GM10248 (cell line): ENCODE measurements around the gene SLC35B2.

ENCODE experiments used
- CTCF ChIA-PET: fragments of 300-600 bp; sonication (Branson Sonifier 250); formaldehyde crosslinking; extraction: SDS; loops from one replicate; lab custom pipeline; 2021; ENCODE audit warnings: antibody characterized with exemption; lab: Yijun Ruan, JAX
- POLR2A ChIA-PET: fragments of 350-650 bp; sonication (Branson Sonifier 250); formaldehyde crosslinking; extraction: SDS; loops from one replicate; lab custom pipeline; 2020; ENCODE audit warnings: antibody characterized with exemption; lab: Yijun Ruan, JAX
- DNase-seq: peaks from one replicate; pipeline ENCODE4 v3.0.0; 2012; ENCODE audit errors: extremely low spot score
- TF ChIP-seq, protein P1 (sequence below): IDR thresholded peaks from 2 replicates; pipeline ENCODE4 v1.5.1; 2012; ENCODE audit warnings: mild to moderate bottlenecking, low read depth; ENCODE audit errors: extremely low read depth, missing control alignments, control extremely low read depth

SLC35B2 gene

DNA sequence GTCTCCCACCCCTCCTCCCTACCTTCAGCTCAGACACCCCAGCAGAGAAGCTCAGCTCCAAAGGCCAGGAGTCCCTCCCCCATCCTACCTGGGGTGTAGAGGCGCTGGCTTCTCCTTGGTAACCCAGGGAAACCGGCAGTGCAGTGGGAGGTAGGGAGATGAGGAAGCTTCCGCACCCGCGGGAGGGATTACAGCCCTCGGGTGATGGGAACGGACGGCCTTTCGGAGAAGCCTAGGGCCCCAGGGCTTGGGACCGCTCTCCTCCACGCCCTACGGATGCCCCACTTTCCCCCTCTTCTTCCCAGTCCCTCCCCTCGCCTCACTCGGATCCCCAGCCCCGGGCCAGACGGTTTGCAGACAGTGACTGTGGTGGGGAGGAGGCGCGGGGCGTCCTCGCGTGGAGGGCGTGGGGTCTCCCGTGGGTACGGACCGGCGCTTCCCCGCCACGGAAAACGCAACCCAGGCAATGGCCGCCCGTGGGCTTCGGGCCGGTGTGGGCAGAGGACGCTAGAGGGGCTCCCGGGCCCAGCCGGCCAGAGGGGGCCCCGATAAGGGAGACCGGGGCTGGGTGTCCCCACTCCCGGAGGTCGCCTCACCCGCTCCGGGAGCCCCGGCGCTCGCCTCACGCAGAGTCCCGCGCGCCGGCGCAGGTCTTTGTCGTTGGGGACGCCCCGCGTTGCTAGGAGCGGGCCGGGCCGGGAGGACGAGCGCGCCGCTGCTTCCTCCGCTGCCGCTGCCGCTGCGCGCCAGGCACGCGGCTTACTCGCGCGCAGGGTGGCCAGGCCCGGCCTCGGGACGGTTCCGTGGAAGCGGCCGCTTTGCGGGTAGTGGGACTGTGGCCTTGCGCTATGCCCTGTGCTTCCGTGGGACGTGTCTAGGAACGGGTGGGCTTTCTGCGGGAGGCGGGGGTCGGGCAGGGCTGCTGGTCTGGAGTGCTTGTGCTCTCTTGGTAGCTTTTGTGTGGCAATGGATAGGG is 40.0 kb upstream of the SLC35B2 start:
- ChIA-PET POLR2A (interaction anchor here (0.6 kb wide), 1 partner anchor 1572 kb away, joined by 3 read pairs; no protein-coding TSS in a partner anchor), CTCF (interaction anchor here (1.3 to 5.1 kb wide), 9 partner anchors 8 to 41 kb away, joined by 3 to 34 read pairs (median 8); partner anchors contain the start of genes AARS2 and TMEM151B)
- TF ChIP-seq, protein P1, sequence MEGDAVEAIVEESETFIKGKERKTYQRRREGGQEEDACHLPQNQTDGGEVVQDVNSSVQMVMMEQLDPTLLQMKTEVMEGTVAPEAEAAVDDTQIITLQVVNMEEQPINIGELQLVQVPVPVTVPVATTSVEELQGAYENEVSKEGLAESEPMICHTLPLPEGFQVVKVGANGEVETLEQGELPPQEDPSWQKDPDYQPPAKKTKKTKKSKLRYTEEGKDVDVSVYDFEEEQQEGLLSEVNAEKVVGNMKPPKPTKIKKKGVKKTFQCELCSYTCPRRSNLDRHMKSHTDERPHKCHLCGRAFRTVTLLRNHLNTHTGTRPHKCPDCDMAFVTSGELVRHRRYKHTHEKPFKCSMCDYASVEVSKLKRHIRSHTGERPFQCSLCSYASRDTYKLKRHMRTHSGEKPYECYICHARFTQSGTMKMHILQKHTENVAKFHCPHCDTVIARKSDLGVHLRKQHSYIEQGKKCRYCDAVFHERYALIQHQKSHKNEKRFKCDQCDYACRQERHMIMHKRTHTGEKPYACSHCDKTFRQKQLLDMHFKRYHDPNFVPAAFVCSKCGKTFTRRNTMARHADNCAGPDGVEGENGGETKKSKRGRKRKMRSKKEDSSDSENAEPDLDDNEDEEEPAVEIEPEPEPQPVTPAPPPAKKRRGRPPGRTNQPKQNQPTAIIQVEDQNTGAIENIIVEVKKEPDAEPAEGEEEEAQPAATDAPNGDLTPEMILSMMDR = no peak
- DNase-seq = peak; percentile 41

DNA sequence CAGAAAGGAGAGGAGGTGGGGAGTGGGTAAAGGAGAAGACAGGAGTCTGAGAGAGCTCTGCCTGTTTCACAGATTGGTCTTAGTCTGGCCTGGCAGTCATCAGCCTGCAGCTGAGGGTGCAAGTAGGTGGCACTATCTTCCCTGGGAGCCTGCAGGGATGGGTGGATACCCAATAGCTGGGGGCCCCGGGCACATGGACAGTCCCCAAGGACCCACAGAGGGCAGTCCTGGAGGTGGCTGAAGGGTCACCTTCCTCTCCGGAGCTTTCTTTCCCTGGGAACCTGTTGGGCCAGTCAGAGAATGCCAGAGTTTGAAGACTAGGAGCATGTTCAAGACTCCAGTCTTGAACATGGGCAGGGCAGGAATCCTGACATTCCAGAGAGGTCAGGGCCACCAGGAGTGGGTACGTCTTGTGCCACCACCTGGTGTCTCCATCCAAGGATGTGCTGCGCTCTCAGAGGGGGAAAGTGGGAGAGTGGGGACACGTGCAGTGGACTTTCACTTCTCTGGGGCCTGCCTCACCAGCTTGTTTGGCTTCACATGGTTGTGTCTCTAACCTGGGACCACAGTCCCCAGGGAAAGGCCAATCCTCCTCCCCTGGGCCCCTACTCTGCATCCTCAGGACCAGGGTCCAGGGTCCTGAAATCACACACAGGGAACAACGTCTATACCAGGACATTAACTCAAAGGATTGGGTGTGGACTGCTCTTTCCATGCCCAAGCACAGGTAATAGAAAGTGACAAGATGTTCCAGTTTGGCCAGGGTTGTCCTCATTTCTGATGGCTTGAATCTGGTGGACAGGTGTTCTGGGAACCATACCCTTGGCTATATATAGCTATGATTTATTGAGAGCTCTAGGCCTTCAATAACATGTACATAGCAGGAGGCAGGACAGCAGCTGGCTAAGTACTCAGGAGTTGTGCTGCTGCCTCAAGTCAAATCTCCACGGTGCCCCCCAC is 37.8 kb upstream of the SLC35B2 start:
- TF ChIP-seq, protein P1 = no peak
- DNase-seq = no peak
- ChIA-PET POLR2A (interaction anchor here (0.8 to 1.3 kb wide), 2 partner anchors 10 to 48 kb away, joined by 3 read pairs; partner anchors contain the start of gene HSP90AB1), CTCF (interaction anchor here (1.0 to 5.1 kb wide), 13 partner anchors 9 to 134 kb away, joined by 3 to 34 read pairs (median 5); partner anchors contain the start of genes AARS2 and SLC35B2)

DNA sequence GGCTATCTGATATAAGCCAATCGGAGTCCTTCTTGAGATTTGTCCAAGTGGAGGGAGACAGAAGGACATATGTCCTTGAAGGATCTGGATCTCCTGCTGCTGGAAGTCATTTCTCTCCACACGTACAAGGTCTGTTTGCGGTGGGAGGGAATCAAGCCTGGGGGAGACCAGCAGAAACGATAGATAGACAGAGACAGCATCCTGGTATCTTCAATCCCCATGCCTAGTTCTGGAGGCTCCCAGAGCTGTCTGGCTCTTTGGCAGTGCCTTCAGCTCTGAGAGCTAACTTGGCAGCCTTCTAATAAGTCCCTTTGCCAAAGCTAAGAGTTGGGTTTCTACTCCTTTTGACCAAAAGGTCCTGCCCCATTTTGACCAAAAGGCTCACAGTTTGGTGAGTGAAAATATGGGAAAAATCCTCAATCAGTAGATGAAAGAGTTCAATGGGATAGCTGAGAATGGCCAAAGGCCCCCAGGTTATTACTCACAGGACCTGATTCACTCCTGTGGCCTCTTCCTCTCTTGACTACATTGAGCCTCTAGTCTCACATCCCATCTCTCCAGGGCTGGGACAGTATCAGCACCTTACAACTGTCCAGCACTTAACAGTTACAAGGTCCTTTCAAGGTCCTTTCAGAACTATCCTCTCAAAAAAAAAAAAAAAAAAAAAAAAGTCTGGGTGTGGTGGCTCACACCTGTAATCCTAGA is 35.5 kb upstream of the SLC35B2 start:
- DNase-seq = no peak
- ChIA-PET CTCF (interaction anchor here (1.1 to 2.6 kb wide), 5 partner anchors 9 to 46 kb away, joined by 5 to 11 read pairs (median 10); partner anchors contain the start of gene AARS2), POLR2A (interaction anchor here (0.7 kb wide), 1 partner anchor 43 kb away, joined by 6 read pairs; no protein-coding TSS in a partner anchor)
- TF ChIP-seq, protein P1 = no peak

DNA sequence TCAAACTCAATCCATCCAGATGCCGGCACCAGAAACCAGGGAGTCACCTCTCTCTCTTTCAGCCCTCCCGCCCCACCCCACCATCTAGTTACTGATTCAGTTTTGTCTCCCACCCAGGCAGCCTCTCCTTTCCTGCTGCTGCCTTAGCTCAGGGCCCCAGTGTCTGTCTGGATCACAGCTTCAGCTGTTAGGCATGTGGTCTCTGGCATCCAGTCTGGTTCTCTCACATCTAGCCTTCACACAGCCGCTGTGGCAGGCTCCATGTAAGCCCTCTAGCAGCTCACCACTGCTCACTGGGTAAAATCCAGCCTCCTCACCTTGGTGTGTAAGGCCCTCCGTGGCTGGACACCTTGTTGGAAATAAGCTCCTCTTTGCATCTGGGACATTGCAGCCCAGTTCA is 34.5 kb upstream of the SLC35B2 start:
- POLR2A ChIA-PET = no interaction called here
- CTCF ChIA-PET = interaction anchor here (1.1 to 2.6 kb wide), 5 partner anchors 8 to 47 kb away, joined by 5 to 11 read pairs (median 10); partner anchors contain the start of gene AARS2
- TF ChIP-seq, protein P1 = no peak
- no peak for DNase-seq

DNA sequence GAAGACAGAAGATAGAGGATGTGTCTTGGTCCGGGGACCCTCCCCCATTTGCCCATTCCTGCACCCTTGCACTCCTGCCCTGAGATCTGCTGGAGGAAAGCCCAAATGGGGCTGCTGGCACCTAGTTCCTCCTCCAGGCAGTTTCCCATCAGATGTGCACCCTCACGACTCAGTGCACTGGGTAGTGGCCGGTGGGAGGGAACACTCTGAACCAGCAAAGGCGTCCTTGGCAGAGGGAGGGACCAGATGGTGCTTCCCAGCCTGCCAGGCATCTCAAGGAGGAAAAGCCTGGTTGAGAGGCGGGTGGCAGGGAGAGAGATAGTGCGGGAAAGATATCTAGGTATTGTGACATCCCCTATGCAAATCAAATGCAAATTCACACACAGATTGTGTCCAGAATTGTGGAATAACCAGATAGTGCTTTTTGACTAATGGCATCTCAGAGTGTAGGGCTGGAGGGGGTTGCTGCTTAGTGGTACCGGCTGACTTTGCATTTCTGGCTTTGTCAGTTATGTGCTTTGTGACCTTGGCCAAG is 32.5 kb upstream of the SLC35B2 start:
- TF ChIP-seq, protein P1 = no peak
- DNase-seq = no peak
- ChIA-PET POLR2A (no interaction called here), CTCF (interaction anchor here (0.7 to 6.5 kb wide), 3 partner anchors 22 to 48 kb away, joined by 3 to 39 read pairs (median 3); partner anchors contain the start of genes AARS2 and TMEM151B)
